ENCODE data around the gene THBD. TPM values are rescaled to one million over a fixed set of nuclear protein-coding genes. Genes with fewer than 3 reads are reported as not detected.

THBD gene
- total RNA-seq, 6 experiments from 2014 or later, result 1.4 to 15.6 (median 4.9) TPM

DNA sequence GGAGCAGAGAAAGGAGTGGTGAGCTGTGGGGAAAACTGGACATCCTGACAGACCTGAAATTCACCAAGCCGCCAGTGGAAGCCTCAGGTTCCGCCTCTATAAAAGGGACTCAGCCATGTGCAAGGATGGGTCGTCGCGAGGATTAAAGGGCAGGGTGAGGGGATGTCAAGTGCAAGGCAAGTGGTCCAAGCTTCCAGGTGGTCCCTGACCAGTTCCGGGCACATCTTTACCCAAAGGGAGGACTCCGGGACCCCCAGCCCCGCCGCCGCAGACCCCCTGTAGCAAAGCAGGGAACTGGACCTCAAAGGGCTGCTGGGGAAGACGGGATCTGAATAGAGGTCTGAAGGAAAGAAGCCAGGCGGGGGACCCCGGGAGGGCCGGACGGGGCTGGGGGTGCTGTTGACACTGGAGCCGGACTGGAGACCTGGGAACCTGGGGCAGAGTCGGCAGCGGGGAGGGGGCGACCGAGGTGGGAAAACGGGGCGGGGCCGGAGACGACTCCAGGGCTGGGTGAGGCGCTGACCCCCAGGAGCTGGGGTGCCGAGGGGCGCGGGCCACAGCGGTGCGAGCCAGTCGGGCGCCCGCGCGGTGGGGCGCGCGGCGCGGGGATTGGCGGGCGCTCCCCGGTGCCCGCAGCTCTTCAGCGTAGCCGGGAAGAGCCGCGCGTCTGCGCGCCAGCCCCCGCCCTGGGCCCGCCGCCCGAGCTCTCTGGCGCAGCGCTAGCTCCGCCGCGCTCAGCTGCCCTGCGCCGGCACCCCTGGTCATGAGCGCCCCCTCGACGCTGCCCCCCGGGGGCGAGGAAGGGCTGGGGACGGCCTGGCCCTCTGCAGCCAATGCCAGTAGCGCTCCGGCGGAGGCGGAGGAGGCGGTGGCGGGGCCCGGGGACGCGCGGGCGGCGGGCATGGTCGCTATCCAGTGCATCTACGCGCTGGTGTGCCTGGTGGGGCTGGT, 14.5 kb downstream of the THBD start, which contains the start of gene SSTR4:
SSTR4 (plus strand) TSS at position 592 of the 951 bp plus-strand sequence; CDS start at position 764, 172 bp downstream.
- Histone ChIP-seq H3K4me1 (no peaks in the 10 kb centered on the region), H3K4me3 (no peak within 1 kb of the TSS), H3K27ac (no peak within 1 kb of the TSS), H3K27me3 (no peaks in the 10 kb centered on the region), H3K36me3 (no peaks in the 10 kb centered on the region), H3K9me3 (no peaks in the 10 kb centered on the region)
- ATAC-seq (no peak), DNase-seq (no peak)
- 42% methylated on average over 8 of the region's 83 CpGs for WGBS (ENCODE audit: insufficient coverage, low coverage, low lambda C conversion rate, missing lambda C conversion rate)
- intact Hi-C loops (cut with DNase I), result no loop called here
- TF ChIP-seq POLR2A (IDR thresholded peaks at IDR 0.05), result no peak
- TF ChIP-seq, protein P1, sequence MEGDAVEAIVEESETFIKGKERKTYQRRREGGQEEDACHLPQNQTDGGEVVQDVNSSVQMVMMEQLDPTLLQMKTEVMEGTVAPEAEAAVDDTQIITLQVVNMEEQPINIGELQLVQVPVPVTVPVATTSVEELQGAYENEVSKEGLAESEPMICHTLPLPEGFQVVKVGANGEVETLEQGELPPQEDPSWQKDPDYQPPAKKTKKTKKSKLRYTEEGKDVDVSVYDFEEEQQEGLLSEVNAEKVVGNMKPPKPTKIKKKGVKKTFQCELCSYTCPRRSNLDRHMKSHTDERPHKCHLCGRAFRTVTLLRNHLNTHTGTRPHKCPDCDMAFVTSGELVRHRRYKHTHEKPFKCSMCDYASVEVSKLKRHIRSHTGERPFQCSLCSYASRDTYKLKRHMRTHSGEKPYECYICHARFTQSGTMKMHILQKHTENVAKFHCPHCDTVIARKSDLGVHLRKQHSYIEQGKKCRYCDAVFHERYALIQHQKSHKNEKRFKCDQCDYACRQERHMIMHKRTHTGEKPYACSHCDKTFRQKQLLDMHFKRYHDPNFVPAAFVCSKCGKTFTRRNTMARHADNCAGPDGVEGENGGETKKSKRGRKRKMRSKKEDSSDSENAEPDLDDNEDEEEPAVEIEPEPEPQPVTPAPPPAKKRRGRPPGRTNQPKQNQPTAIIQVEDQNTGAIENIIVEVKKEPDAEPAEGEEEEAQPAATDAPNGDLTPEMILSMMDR (IDR thresholded peaks at IDR 0.05), result no peak

DNA sequence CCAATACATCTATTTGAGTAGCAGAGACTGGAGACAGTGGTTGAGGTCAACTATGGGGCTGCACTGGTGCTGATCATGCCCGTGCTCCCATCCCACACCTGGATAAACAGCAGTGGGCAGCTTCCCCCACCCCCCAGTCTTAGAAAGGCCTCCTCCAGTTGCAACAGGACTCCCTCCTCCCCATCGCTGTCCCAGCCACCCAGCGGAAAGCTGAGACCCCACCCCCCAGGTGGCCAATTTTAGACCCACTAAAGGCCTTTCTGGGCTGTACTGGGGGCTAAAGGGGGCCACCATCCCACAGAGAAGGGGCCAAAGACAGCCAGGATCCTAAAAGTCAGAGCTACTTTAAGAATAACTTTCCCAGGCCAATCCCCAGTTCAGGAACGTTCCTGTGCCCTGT, 15.6 kb downstream of the THBD start:
- TF ChIP-seq, protein P1 (IDR thresholded peaks at IDR 0.05), result no peak
- no peak for TF ChIP-seq POLR2A (IDR thresholded peaks at IDR 0.05)
- Histone ChIP-seq H3K4me1 (no peaks in the 10 kb centered on the region), H3K9me3 (no peaks in the 10 kb centered on the region), H3K4me3 (no peak overlapping the region), H3K27me3 (no peaks in the 10 kb centered on the region), H3K27ac (no peak overlapping the region), H3K36me3 (no peaks in the 10 kb centered on the region)
- intact Hi-C loops (cut with DNase I), result no loop called here
- DNase-seq, result no peak
- ATAC-seq, result no peak
- 63% methylated on average over 2 of the region's 4 CpGs for WGBS (ENCODE audit: insufficient coverage, low coverage, low lambda C conversion rate, missing lambda C conversion rate)

DNA sequence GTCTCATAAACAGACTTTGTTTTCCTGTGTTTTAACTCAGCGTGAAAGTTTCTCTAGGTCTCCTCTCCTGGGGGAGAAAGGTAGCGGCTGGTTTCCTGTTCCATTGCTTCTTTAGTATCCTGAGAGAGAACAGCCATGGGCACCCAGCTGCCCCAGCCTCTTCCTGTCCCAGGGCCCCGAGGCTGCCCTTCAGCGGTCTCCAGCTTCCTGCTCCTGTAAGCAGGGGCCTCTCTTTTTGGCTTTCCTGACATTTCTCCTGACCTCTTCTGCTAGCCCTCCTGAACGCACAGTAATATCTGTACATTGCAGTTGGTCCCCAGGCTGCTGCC, 16.8 kb downstream of the THBD start:
- intact Hi-C loops (cut with DNase I), result no loop called here
- 40% methylated on average over 4 of the region's 5 CpGs for WGBS (ENCODE audit: insufficient coverage, low coverage, low lambda C conversion rate, missing lambda C conversion rate)
- DNase-seq (no peak), ATAC-seq (no peak)
- H3K36me3 ChIP-seq, result no peaks in the 10 kb centered on the region
- no peaks in the 10 kb centered on the region for H3K9me3 ChIP-seq
- TF ChIP-seq, protein P1 (IDR thresholded peaks at IDR 0.05), result no peak
- no peak for TF ChIP-seq POLR2A (IDR thresholded peaks at IDR 0.05)
- no peak overlapping the region for H3K4me3 ChIP-seq
- no peak overlapping the region for H3K27ac ChIP-seq
- no peaks in the 10 kb centered on the region for H3K27me3 ChIP-seq
- no peaks in the 10 kb centered on the region for H3K4me1 ChIP-seq

DNA sequence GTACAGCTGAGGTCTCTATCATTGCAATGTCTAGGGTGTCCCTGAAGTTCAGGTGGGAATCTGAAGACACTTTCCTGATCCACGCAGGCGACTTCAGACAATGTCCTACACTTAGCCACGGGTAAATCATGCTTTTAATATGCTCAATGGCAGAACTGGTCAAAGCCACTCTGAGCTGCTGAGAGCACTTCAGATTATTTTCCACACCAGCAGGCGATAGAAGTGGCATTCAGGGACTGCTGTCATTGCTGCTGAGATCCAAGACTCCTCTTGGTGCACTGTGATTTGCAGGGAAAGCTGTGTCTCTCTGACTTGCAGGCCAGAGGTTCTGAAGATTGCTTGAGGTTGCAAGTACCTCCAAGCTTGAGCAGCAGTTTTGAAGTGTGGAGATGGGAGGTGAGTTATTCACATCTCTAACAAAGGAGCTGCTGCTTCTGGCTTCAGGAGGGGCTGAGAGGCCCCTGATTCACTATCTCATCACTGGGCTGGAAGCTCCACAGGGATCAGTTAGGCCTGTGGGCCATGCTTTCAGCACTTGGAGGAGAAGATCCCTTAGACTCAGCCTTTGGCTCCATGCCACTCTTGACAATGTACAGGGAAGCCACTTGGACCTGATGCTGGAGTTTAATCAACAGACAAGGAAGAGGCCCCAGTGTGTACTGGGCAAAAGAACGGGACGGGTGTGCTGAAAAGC, 17.3 kb downstream of the THBD start:
- Histone ChIP-seq H3K27ac (no peak overlapping the region), H3K9me3 (no peaks in the 10 kb centered on the region), H3K4me1 (no peaks in the 10 kb centered on the region), H3K27me3 (no peaks in the 10 kb centered on the region), H3K4me3 (no peak overlapping the region), H3K36me3 (no peaks in the 10 kb centered on the region)
- TF ChIP-seq, protein P1 (IDR thresholded peaks at IDR 0.05), result no peak
- TF ChIP-seq POLR2A (IDR thresholded peaks at IDR 0.05), result no peak
- DNase-seq (no peak), ATAC-seq (no peak)
- WGBS (ENCODE audit: insufficient coverage, low coverage, low lambda C conversion rate, missing lambda C conversion rate), result 55% methylated on average over 5 of the region's 6 CpGs
- intact Hi-C loops (cut with DNase I), result no loop called here

Measured in right lobe of liver (tissue), 6 donors.